ENCODE measurements around the gene UPF3A. TPM values are rescaled to one million over a fixed set of nuclear protein-coding genes. Genes with fewer than 3 reads are reported as not detected.
A peak's percentile ranks its signal among the peaks of the same experiment; 100 is the strongest.

Gene UPF3A
- total and polyA plus RNA-seq, 10 of the 15 experiments (the other 5 are each of a cell fraction or from before 2014, with no cell fraction given): 18.6 to 61.5 (median 43.3) TPM

DNA sequence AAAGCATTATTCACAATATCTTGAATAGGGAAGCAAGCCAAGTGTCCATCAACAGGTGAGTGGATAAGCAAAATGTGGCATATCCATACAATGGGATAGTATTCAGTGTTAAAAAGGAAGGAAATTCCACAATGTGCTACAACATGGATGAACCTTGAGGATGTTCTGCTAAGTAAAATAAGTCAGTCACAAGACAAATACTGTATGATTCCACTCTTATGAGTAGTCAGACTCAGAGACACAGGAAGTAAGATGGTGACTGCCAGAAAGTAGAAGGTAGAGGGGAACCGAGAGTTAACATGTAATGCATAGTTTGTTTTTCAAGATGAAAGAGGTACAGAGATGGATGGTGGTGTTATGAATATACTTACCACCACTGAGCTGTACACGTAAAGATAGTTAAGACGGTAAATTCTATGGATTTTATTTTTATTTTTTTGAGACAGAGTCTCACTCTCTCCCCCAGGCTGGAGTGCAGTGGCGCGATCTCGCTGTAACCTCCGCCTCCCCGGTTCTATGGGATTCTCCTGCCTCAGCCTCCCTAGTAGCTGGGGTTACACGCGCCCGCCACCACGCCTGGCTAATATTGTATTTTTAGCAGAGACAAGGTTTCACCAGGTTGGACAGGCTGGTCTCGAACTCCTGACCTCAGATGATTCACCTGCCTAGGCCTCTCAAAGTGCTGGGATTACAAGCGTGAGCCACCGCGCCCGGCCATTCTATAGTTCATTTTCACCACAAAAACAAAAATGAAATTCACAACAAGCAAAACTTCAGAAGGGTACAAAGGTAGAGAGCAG is 31.9 kb downstream of the UPF3A start (continued):
- TF ChIP-seq, protein P1, sequence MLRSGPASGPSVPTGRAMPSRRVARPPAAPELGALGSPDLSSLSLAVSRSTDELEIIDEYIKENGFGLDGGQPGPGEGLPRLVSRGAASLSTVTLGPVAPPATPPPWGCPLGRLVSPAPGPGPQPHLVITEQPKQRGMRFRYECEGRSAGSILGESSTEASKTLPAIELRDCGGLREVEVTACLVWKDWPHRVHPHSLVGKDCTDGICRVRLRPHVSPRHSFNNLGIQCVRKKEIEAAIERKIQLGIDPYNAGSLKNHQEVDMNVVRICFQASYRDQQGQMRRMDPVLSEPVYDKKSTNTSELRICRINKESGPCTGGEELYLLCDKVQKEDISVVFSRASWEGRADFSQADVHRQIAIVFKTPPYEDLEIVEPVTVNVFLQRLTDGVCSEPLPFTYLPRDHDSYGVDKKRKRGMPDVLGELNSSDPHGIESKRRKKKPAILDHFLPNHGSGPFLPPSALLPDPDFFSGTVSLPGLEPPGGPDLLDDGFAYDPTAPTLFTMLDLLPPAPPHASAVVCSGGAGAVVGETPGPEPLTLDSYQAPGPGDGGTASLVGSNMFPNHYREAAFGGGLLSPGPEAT (IDR thresholded peaks at IDR 0.05; ENCODE audit: low read depth): no peak; the same call in 1 of the 2 replicates

DNA sequence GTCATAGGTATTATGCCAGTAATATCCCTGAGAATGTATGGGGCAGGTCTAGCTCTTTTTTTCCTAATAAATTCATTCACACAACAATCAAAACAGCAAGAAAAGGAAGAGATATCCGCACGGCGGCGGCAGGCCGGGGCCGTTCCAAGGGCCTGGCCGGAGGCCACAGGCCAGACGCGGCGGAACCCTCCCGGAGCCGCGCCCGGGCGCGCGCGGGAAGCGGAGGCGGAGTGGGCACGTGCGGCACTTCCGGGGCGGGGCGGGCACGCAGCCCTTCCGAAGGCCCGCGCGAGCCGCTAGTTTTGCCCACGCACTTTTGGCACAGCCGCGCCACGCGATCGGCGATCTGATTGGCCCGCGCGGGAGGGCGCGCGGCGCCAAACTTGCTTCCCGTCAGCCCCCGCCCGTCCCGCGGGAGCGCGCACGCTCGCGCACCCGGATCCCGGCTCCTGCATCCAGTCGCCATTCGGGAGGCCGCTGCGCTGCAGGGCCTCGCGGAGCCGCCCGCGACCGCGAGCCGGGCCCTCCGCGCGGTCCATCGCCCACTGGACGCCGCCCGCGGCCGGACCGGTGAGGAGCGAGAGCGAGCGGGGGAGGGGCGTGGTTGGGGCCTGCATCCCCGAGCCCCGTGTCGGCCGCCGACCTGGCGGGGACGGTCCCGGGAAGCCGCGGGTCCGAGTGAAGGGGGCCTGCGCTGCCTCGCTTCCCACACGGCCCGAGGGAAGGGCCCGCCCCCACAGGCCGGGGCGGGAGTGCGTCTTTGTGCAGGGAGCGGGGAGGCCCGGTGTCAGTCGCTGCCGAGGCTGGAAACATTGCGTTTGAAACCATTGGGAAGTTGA is 32.9 kb downstream of the UPF3A start, which contains the start of gene CHAMP1:
CHAMP1 (plus strand) TSS at position 430 of the 839 bp plus-strand sequence. CDS start 9,340 bp downstream, outside the sequence.
- Histone ChIP-seq H3K4me1 (ENCODE audit: control insufficient read depth, insufficient read depth, low read length) (peaks cover 5% of the 10 kb centered on the region; the same call in 1 of the 2 replicates), H3K27me3 (replicated peaks in 1 of 2; ENCODE audit: control insufficient read depth in 2 of 2, insufficient read depth in 2 of 2, low read length in 1 of 2) (no peaks in the 10 kb centered on the region), H4K20me1 (ENCODE audit: control insufficient read depth, insufficient read depth) (0 out of 2 replicates have a peak, but pooled peaks cover 2% of the 10 kb centered on the region), H3K9me3 (replicated peaks; ENCODE audit: control insufficient read depth, insufficient read depth, low read length) (no peaks in the 10 kb centered on the region), H3K79me2 (ENCODE audit: control insufficient read depth, insufficient read depth, low read length) (peaks cover 56% of the 10 kb centered on the region), H2AFZ (ENCODE audit: control insufficient read depth, low read depth, low read length) (peak within 1 kb of the TSS; percentile 81), H3K9ac (ENCODE audit: control insufficient read depth, insufficient read depth, low read length) (peak within 1 kb of the TSS; percentile 80), H3K4me3 (peak within 1 kb of the TSS; percentile 78), H3K27ac (ENCODE audit: control insufficient read depth, insufficient read depth) (peak within 1 kb of the TSS; percentile 73), H3K4me2 (ENCODE audit: control insufficient read depth, insufficient read depth) (peak within 1 kb of the TSS; percentile 75), H3K36me3 (ENCODE audit: control insufficient read depth in 2 of 2, insufficient read depth in 2 of 2, low read length in 1 of 2) (no peaks in the 10 kb centered on the region; a peak in 1 of 4 replicates)
- FAIRE-seq: peak; percentile 59
- POLR2A ChIA-PET: interaction anchor here (0.9 to 4.2 kb wide), 5 partner anchors 11 to 34 kb away, joined by 4 to 39 read pairs (median 4); partner anchors contain the start of gene UPF3A
- no TSS peak for BruUV-seq (replicated peaks)
- RAD21 ChIA-PET (ENCODE audit: unreplicated experiment): interaction anchor here (0.6 to 4.3 kb wide), 5 partner anchors 17 to 825 kb away, joined by 3 to 24 read pairs (median 3); partner anchors contain the start of gene UPF3A
- peak; percentile 73 for DNase-seq (ENCODE audit: low read depth, low spot score)
- ATAC-seq: peak; percentile 83
- in situ Hi-C loops (cut with MboI): no loop called here
- intact Hi-C loops (cut with micrococcal nuclease; ENCODE audit: unreplicated experiment): loop anchor here (1.0 kb wide), 1 partner anchor 20 kb away; no protein-coding TSS in a partner anchor
- CTCF ChIA-PET: interaction anchor here (1.2 to 2.8 kb wide), 5 partner anchors 20 to 34 kb away, joined by 3 to 9 read pairs (median 6); partner anchors contain the start of gene UPF3A
- SMC1A ChIA-PET (ENCODE audit: uncharacterized antibody, unreplicated experiment): interaction anchor here (0.9 to 3.8 kb wide), 4 partner anchors 12 to 33 kb away, joined by 3 to 27 read pairs (median 5); partner anchors contain the start of gene UPF3A
- under 1% methylated on average over 99 of the region's 107 CpGs for WGBS (ENCODE audit: insufficient coverage, insufficient replicate concordance, low lambda C conversion rate, missing lambda C conversion rate)
- TF ChIP-seq, protein P2, sequence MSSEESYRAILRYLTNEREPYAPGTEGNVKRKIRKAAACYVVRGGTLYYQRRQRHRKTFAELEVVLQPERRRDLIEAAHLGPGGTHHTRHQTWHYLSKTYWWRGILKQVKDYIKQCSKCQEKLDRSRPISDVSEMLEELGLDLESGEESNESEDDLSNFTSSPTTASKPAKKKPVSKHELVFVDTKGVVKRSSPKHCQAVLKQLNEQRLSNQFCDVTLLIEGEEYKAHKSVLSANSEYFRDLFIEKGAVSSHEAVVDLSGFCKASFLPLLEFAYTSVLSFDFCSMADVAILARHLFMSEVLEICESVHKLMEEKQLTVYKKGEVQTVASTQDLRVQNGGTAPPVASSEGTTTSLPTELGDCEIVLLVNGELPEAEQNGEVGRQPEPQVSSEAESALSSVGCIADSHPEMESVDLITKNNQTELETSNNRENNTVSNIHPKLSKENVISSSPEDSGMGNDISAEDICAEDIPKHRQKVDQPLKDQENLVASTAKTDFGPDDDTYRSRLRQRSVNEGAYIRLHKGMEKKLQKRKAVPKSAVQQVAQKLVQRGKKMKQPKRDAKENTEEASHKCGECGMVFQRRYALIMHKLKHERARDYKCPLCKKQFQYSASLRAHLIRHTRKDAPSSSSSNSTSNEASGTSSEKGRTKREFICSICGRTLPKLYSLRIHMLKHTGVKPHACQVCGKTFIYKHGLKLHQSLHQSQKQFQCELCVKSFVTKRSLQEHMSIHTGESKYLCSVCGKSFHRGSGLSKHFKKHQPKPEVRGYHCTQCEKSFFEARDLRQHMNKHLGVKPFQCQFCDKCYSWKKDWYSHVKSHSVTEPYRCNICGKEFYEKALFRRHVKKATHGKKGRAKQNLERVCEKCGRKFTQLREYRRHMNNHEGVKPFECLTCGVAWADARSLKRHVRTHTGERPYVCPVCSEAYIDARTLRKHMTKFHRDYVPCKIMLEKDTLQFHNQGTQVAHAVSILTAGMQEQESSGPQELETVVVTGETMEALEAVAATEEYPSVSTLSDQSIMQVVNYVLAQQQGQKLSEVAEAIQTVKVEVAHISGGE (CRISPR knock-in tag; IDR thresholded peaks at IDR 0.05): peak; percentile 75
- peak; percentile 76 for TF ChIP-seq MXI1 (IDR thresholded peaks at IDR 0.05; ENCODE audit: low read depth, low read length)
- TF ChIP-seq, protein P3, sequence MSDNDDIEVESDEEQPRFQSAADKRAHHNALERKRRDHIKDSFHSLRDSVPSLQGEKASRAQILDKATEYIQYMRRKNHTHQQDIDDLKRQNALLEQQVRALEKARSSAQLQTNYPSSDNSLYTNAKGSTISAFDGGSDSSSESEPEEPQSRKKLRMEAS (IDR thresholded peaks at IDR 0.05; ENCODE audit: low read depth, low read length): peak; percentile 86
- 0 out of 2 replicates have a peak, but pooled peaks have one; percentile 19 for TF ChIP-seq JUND (IDR thresholded peaks at IDR 0.05; ENCODE audit: low read depth, low read length)
- peak; percentile 91 for TF ChIP-seq POLR2A (IDR thresholded peaks at IDR 0.05; ENCODE audit: low read depth, low read length)
- peak; percentile 44; the same call in 1 of the 2 replicates for TF ChIP-seq RUNX3 (IDR thresholded peaks at IDR 0.05; ENCODE audit: low read length)
- TF ChIP-seq, protein P1 (IDR thresholded peaks at IDR 0.05; ENCODE audit: low read depth): no peak
- TF ChIP-seq CREM (IDR thresholded peaks at IDR 0.05; ENCODE audit: low read depth): peak; percentile 29; the same call in 1 of the 2 replicates
- TF ChIP-seq RELA (IDR thresholded peaks at IDR 0.05; ENCODE audit: borderline replicate concordance, partially characterized antibody): no peak
- TF ChIP-seq PAX5 (IDR thresholded peaks at IDR 0.05; ENCODE audit: borderline replicate concordance, low read depth, low read length): peak; percentile 57; the same call in 1 of the 2 replicates
- TF ChIP-seq CBX3 (IDR thresholded peaks at IDR 0.05; ENCODE audit: borderline replicate concordance, low read depth): no peak

Measured in GM12878 (cell line).